ENCODE data around the gene PLXNB2.

The PLXNB2 gene

DNA sequence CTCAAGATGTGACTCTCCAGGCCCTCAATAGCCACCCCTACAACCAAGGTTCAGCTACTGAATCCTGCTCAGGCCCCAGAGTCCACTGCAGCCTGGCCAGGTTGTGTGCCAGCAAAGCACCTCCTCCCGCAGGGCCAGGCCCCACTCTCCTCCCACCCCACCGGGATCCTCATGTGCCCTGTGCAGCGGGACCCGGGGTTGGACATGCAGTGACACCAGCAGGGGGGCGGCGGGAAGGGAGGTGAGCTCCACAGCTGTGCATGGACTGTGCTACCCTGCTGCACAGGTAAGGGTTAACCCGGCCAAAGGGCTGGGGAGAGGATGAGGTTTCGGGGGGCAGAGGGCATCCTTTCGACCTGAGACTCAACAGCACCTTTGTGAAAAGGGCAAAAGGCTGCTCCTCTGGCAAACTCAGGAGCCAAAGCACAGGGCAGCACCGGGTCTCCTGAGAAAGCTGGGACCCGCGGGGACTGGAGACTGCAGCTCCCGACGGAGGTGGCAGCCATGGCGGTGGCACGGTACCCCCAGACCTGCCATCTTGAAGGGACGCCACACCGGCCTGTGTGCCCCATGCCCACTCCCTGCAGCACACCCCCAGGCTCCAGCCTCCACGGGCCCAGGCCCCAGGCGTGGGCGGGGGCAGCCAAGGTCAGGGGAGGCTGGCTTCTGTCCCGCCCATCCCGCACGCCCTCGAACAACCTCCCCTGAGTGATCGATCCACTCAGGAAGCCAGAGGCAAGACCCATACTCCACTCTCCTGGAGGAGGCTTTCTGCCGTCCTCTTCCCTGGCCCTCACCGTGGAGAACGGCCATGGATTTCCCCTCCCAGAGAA lies 10.6 kb downstream of the PLXNB2 start:
- DNase-seq, result no peak

DNA sequence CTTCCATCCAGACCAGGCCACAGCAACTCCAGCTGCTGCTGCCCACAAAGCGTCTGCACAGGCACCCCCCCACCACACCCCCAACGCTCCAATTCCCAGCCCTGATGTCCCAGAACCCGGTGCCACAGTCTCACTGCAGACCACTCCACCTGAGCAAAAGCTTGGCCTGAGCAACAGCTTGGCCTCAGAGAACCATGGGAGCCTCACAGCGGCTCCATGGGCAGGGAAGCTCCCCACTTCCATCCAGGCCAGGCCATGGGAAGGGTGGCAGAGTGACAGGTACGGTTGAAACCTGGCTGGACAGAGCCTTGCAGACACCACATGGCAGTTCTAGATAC lies 13.2 kb downstream of the PLXNB2 start:
- no peak for DNase-seq

DNA sequence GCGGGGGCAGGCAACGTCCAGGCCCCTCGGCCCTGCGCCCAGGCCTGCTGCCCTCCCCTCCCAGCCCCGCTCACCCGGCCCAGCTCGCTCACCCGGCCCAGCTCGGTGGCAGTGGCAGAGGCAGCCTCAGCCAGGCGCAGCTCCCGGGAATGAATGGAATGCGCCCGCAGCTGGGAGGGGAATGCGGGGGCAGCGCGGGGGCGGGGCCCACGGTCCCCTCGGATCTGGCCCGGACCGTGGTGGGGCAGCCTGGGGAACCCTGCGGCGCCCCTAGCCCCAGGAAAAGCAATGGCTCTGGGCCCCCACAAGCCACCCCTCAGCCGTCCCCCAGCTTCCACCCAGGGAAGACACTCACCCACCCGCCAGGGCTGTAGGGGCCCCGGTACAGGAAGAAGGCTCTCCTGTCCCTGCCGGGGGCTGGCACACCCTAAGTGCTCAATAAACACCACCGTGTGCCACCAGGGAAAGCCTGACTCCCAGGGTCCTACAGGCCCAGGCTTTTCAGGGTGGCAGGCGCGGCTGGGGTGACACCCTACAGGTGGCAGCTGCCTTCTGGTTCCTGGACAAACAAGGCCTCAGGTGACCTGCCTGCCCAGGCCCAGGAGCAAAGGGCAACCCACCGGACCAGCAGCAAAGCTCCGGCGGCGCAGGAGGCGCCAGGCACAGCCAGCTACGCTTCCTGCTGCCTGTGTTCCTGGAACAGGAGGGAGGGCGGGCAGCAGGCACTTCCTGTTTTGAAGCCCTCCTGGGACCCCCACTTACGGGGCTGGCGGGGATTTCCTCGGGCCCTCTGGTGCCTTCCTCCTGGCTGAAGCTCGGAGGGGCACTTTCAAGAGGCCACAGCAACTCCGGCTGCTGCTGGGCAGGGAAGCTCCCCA lies 13.8 kb downstream of the PLXNB2 start:
- no peak for DNase-seq

- no peak for DNase-seq
These were observed 14.6 kb downstream of the PLXNB2 start for GRCh38 chr22:50292643-50293440.

DNA sequence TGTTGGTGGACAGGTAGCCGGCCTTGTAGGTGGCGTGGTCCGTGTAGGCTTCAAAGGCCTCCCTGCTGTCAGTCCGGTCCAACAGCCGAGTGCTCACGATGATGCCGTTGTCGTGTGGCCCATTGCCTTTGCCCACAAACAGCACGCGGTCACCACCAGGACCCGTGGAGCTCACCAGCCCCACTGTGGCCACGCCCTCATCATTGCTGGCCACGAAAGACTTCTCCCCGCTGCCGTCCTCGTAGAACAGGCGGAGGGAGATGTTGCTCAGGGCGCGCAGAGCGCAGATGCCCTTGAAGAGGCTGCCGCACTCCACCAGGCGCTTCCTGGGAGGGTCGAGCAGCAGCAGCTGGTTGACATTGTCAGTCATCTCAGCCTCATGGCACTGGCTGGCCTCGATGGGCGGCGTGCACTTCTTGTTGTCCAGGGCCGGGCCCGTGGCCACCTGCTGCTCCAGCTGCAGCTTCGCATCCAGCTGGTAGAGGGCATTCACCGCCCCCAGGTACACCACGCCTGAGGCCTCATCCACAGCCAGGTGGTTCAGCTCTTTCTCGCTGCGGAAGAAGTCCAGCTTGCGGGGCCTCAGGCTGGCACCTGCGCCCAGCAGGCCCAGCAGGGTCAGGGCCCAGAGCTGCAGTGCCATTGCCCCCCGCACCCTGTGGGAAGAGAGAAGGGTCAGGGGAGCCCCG lies 17.4 kb downstream of the PLXNB2 start:
- DNase-seq, result no peak

GRCh38 chr22:50289151-50289941 lies 18.1 kb downstream of the PLXNB2 start:
- DNase-seq, result no peak

GRCh38 chr22:50287731-50288130 lies 19.7 kb downstream of the PLXNB2 start:
- no peak for DNase-seq

DNA sequence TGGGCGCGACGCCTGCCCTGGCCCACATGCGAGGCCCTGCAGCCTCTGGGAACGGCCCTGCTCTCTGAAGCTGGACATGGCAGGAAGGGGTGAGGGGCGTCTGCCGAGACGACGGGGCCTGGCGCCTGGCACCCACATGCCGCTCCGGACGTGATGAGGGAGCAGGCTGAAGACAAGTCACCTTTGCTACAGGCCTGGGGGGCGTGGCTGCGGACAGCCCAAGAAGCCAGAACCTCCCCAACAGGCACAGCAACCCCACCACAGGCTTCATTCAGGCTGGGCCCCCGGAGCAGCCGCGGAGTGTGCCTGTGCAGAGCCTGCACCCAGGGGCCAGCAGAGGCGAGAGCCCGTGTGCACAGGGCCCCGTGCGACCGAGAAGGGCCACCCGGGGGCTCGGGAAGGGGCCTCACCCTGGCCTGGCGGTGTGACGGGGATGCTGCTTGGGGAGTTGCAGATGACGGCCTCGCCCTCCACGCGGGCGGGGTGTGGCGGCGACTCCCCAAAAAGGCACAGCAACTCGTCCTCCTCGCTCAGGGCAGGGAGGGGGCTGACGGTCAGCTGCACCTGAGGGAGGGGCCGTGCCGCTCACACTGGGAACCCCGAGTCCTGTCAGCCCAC lies 20.6 kb downstream of the PLXNB2 start:
- DNase-seq, result no peak

- DNase-seq, result no peak
These were observed 21.2 kb downstream of the PLXNB2 start for GRCh38 chr22:50286275-50286674.

GRCh38 chr22:50285568-50286229 lies 21.7 kb downstream of the PLXNB2 start:
- no peak for DNase-seq

GRCh38 chr22:50284479-50284878 lies 23.0 kb downstream of the PLXNB2 start:
- DNase-seq, result no peak

DNA sequence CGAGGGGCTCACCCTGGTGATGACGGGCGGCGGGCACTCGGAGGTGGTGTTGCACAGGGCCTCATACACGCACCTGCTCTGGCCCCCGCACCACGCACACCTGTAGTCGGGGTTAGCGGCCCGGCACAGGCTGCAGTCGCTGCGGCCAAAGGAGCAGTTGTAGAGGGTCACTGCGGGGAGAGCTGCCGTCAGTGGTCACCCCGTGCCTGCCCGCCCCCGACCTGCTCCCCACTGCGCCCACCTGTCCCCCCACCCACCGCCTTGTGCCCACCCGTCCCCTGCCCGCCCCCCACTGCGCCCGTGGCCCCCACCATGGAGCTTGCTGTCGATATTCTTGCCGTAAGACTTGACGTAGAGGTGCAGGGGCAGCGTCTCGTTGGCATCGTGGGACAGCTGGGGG lies 23.6 kb downstream of the PLXNB2 start:
- DNase-seq, result no peak

DNA sequence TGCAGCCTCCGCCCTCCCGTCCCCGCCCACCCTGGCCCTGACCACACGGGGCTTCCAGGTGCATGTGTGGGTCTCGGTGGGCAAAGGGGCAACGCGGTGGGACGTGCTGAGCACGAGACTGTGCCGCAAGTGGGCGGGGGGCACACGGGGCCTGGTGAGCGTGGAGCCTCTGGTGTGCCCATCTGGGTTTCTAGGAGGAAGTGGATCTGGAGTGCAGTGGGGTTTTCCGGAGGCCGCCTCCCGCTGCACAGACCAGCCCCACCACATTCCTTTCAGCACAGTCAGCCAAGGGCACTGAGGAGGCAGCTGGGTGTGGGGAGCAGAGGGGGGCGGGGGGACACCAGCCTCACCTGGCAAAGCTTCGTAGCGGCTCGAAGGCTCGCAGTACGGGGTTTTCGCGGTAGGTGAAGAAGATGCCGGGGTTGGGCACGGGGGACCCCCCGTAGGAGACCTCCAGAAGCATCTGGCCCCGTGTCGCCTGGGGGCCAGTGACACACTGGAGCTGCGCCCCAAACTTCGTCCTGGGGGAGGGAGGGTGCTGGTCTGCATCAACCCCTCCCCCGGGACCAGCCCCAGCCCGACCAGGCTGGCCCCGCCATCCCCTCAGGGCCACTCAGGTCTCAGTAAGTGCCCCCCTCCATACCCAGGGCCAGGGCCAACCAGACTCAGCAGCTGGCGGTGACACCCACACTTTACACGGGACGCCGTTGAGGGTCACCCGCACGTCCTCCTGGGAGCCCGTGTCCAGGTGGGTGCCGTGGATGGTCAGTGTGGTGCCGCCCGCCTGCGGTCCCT lies 24.9 kb downstream of the PLXNB2 start:
- no peak for DNase-seq

- DNase-seq, result no peak
These were observed 25.5 kb downstream of the PLXNB2 start for GRCh38 chr22:50281957-50282356.

DNA sequence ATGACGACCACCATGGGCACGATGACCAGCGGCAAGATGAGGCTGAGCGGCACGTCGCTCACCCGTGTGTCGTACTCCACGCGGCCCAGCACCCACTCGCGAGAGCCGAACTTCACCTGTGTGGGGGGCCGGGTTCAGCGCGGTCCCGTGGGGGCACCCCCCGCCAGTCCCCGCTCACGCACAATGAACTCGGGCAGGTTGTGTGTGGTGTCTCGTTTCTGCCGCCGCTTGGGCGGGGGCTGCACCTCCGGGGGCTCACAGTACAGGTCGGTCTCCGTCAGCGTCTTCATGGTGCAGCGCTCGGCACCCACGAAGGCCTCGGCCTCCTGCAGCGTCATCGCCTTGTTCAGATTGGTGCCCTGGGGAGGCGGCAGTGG lies 26.1 kb downstream of the PLXNB2 start:
- DNase-seq, result no peak

DNA sequence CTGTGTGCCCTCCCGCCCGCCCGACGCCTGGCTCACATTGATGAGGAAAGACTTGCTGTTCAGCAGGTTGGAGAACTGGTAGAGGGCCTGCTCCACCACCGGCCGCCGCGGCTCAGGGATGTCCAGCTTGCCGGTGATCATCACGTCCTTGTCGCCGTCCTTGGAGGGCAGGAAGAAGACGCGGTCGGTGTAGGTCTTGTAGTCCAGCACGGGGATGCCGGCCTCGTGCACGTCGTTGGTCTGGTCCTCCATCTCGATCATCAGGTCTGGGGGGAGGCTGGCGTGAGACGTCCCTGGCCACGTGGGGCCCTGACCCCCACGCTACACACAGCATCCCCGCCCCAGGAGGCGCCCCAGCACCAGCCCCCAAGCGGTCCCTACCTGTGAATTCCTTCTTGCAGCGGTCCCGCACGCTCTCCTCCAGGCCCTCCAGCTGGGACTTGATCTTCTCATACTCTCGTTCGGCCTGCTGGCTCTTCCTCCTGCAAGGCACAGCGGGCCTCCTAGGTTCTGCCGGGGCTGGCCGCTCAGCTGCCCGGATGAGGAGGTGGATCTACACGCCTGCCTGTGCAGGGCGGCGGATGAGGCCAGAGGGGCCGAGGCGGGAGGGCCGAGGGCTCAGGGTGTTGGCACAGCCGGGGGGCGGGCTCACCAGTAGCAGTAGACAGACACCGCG lies 26.6 kb downstream of the PLXNB2 start:
- DNase-seq, result no peak

DNA sequence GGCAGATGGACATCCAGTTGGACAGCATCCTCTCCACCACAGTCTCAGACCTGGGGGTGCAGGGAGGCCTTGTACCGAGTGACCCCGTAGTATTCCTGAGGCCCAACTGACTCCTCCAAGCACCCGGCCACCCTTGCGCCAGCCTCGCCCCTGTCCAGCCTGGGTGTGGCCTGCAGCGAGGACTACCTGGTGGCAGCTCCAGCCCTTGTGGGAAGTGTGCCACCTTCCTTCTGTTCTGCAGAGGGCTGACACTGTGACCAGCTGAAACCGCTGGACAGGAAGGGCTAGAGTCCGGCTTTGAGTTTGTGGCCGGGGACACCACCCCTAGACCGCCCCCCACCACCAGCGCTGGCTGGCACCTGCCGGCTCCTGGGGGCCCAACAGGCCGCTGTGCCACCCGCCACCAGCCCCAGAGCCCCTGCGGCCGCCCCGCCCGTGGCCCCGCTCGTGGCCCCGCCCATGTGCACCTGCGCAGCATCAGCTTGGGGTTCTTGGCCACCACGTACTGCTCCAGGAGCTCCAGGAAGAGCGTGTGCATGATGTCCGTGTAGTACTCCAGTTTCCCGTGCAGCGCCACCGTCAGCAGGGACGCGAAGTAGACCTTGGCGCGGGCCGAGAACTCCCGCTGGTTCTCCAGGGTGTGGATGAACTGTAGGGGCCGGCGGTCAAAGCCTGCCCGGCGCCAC lies 27.3 kb downstream of the PLXNB2 start:
- DNase-seq, result no peak

DNA sequence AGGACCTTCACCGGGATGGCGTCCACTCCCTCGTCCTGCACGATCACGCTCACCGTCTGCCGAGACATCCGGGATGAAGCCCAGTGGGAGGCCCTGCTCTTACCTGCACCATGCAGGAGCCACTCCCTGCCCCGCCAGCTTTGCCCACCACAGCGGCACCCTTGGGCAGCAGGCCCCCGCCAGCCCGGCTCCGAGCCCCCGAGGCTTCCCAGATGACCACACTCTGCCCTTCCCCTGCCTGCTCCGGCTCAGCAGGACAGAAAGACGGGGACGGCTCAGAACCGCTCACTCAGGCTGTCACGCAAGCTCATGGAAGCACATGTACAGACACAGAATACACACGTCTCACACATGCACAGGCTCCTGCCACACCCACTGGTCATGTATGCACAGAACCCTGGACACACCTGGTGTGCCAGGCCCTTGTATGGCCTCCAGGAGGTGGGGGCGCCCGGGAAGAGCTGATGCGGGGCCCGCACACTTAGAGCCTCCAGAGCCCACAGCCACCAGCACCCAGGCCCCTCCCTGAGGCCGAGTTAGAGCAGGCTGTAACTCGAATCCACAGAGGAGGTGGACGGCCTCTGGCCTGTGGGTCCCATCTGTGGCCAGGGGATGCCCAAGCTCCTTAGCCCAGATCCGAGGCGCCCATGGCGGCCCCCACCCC lies 28.4 kb downstream of the PLXNB2 start:
- DNase-seq, result no peak
